UCSD-AML1 (cell line): ENCODE data around the gene MTMR6.
"Not testable (repeated sequence)": the region's sequence is repeated elsewhere in the genome, so short reads cannot be mapped to it uniquely, and the experiment has no call there.

ENCODE experiments used
- DNase-seq: peaks from one replicate; lab custom pipeline; 2025; ENCODE audit not compliant: unreplicated experiment; lab: John Stamatoyannopoulos, UW

The MTMR6 gene

DNA sequence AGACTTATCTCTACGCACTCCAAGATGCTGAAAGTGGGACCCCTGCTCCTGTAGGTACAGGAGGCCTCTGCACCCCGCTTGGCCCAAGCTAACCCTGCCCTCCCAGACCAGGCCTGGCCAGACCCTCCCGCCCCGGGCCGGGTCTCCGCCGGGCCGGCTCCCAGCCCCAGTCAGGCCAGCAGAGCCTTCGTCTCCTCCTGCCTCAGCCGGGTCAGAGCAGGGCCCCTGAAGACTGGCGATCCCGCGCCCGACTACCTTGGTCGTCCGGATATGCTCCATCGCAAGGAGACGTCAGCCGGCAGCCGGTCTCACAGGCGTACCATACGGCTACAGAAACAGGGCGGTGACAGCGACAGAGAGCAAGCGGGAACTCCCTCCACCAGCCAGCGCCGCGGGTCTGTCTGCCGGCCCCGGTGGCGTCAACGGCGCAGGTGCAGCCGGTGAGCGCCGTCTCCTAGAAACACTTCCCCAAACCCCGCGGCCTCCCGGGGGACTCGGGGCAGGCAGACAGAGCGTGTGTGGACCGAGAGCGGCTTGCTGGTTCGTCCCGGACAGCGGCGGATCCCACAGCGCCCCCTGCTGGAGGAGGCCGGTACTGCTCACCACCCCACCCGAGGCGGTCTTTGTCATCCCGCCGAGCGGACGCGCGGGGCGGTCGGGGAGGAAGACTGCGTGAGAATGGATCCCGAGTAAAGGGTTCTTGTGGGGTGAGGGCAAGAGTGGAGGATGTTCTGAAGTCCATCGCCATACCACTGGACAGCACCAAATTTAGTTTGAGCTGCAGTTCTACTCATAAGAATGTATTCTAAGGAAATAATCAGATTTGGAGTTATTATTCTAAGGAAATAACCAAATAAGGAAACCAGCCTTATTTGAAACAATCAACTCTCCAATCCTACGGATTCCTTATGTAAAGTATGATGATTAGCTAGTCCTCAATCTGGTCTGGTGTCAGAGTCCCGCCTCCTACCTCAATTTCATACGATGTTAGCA lies at the start of gene MTMR6:
TSS of gene MTMR6 (minus strand) at position 520 of the 993 bp plus-strand sequence. CDS start at position 279, 241 bp downstream.
- DNase-seq, result peak; percentile 94

- no peak for DNase-seq
Observed at GRCh38 chr13:25335856-25336255, 48.6 kb upstream of the MTMR6 start.

DNA sequence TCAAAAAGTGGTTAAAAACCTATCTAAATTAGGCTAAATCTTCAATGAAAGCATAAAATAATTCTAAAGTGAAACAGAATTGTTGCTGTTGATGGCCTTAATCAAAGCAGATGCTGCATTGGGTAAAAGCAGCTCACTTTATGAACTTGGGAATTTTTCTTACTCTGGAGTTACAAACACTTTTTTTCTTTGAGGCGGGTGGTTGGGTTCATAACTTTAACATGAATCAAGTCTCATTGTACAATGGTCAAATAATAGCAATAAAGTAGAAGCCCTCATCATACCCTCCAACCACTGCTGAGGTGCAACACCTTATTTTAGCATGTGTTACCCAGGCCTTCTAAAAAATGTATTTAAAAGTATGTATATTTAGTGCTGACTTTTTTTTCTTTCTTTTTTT lies 43.3 kb upstream of the MTMR6 start:
- no peak for DNase-seq

GRCh38 chr13:25329706-25330105 lies 42.4 kb upstream of the MTMR6 start:
- no peak for DNase-seq

- no peak for DNase-seq
Observed at GRCh38 chr13:25324100-25324499, 36.8 kb upstream of the MTMR6 start.

DNA sequence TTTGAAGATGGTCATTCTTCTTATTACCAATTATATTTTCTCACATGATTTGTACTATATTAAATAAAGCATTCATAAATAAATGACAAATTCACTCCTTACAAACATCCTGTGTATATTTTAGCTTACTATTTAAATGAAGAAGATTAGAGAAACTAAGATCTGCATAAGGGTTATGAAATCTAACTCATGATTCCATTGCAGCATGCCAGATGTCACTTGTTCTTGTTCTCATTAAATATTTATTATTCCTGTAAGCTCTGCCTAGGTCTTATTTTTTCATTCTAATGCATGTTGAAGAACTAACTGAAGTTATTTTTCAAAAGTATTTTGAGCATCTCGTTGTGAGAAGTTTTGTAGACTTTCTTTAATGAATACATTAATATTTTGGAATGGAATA lies 32.5 kb upstream of the MTMR6 start:
- DNase-seq, result no peak

DNA sequence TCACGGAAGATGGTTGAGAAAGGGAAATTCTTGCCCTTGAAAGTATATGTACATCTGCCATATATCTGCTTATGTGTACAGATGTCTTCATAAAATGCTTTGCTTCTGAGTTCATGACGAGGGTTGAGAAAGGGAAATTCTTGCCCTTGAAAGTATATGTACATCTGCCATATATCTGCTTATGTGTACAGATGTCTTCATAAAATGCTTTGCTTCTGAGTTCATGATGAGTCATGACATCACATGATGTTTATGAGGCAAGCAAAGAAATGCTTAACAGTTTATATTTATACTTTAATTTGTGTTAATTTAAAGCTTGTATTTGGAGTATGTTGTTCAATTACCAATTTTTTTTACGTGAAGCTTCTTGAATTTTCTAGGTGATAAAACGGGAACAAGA lies 31.7 kb upstream of the MTMR6 start:
- DNase-seq, result not testable (repeated sequence)

GRCh38 chr13:25310891-25311290 lies 23.6 kb upstream of the MTMR6 start:
- DNase-seq, result no peak

DNA sequence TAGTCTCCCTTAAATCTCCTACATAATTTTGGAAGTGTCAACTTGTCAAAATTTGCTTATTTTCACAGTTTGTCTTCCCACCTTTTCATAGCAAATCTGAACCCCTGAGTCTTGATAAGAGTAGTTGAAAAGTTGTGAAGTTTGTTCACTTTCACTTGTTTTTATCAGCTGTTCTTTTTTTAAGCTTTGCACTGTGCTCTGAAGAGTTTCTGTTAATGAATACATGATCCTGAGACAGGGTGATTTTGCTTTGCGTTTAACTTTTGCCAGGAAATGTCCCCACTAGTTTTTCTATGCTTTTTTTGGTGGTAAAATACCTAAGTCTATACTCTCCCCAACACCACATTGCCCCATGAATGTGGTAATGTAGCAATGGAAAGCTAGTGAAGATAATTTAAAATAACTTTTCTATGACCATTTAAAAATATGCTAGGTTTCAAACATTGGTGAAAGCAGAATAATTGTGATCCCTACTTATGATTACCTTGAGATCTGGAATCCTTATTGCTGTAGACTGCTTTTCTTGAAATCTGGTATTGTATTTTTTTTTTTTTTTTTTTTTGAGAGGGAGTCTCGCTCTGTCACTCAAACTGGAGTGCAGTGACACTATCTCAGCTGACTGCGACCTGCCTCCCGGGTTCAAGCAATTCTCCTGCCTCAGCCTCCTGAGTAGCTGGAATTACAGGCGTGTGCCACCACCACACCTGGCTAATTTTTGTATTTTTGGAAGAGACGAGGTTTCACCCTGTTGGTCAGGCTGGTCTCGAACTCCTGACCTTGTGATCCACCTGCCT lies 19.6 kb upstream of the MTMR6 start:
- no peak for DNase-seq

- no peak for DNase-seq
Observed at GRCh38 chr13:25302121-25302520, 14.8 kb upstream of the MTMR6 start.

GRCh38 chr13:25301347-25302113 lies 14.2 kb upstream of the MTMR6 start, which contains the start of gene NUP58:
TSS of gene NUP58 (plus strand) at chr13:25301625. CDS start at chr13:25301774, 149 bp downstream.
- peak; percentile 93 for DNase-seq

DNA sequence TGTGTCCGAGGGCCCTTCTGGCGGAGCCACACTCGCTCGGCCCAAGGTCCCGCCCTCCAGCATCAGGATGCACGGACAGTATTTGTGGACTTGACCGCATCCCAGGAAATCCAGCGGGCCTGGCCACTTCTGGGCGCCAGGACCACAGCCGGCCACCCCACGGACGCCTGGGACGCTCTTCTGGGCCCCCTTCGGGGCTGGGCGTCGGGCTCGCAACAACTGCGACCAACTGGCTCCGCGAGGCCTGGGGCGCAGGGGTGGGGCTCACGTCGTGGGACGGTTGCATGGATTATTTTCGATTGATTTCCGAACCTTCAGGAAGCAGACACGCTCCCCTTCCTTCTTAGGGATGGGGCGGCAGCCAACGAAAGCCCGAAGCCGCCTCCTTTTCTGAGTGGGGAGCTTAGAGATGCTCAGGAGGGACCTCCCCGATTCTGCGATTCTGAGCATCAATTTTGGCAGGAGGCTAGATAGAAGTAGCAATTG lies 13.6 kb upstream of the MTMR6 start:
- no peak for DNase-seq

GRCh38 chr13:25295701-25296100 lies 8.4 kb upstream of the MTMR6 start:
- DNase-seq, result no peak

DNA sequence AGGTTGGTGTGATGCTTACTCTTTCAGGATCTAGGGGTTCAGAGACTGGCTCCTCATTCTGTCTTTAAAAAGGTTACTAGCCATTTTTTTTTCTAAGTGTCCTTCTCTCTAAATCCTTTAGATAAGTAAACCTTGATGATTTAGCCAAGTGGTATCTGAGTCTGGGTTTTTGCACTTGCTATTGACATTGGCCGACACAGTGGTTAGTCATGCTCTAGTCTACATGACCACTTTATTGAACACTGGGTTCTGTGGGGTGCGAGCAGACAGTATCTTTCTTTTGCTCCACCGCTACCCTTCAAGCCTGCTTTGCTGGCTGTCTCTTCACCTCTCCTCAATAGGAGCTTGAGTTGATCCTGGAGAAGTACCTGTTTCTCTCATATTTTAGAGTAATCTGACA lies 7.9 kb upstream of the MTMR6 start:
- no peak for DNase-seq

DNA sequence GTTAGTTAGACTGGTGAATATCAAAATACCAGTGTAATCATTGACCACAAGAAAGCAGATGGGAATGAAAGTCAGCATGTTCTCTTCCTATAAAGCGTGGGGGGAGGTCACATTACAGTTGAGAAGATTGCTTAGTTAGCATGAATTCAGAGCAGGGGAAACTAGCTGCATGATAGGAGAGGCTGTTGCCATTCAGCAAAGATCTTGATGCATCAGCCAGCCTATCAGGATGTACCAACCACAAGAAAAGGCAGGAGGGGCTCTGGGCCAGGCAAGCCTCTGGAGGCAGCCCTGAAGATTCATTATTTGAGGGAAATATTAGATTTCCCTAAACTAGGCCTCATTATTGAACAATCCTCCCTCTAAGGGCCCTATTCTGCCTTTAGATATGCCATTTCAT lies 5.0 kb upstream of the MTMR6 start:
- no peak for DNase-seq

GRCh38 chr13:25291691-25292090 lies 4.4 kb upstream of the MTMR6 start:
- DNase-seq, result no peak

DNA sequence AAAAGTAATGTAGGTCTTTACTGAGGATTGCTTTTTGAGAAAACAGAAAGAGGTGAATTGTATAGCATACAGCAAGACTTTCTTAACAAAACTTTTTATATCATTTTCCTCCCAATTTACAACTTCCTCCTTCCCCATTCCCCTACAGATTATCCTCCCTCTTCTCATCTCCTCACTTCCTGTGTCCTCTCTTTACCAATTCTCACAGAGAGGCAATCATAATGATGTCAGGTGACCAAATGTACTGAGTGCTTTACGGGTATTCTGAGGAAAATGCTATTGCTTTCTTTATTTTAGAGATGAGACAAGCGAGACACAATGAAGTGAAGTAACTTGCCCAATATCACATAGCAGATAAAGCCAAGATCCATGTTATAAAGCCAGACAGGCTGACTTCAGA lies 1.7 kb upstream of the MTMR6 start:
- DNase-seq, result no peak

DNA sequence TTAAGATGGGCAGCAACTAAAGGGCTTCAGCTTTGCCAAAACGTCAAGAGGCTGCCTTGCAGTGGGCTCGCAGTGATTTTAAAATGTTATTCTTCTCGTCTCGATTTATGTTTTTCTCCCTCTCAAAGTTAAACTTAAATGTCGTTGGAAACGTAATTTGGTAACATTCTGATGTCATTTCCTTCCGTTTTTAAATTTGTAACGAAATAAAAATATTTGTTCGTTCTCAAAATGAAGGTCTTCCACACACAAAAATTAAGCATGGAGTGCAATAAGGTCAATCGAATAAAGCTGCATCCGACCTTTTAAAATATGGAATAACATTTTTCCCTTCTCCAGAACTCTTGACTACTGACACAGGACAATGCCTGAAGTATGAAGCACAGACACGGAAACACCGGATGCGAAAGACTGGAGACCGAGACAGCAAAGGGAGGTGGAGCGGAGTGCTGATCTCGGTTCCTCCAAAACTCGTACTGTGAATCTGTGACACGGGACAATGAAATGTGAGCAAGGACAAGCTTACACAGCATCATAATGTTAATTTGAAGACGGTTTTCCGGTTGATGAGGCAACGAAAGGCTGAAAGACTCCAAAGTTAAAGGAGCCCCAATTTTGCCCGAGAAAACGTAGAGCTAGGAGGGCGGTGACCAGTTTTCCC lies 850 bp downstream of the MTMR6 start:
- peak; percentile 19 for DNase-seq

- DNase-seq, result no peak
Observed at GRCh38 chr13:25281935-25282332, 5.4 kb downstream of the MTMR6 start.

DNA sequence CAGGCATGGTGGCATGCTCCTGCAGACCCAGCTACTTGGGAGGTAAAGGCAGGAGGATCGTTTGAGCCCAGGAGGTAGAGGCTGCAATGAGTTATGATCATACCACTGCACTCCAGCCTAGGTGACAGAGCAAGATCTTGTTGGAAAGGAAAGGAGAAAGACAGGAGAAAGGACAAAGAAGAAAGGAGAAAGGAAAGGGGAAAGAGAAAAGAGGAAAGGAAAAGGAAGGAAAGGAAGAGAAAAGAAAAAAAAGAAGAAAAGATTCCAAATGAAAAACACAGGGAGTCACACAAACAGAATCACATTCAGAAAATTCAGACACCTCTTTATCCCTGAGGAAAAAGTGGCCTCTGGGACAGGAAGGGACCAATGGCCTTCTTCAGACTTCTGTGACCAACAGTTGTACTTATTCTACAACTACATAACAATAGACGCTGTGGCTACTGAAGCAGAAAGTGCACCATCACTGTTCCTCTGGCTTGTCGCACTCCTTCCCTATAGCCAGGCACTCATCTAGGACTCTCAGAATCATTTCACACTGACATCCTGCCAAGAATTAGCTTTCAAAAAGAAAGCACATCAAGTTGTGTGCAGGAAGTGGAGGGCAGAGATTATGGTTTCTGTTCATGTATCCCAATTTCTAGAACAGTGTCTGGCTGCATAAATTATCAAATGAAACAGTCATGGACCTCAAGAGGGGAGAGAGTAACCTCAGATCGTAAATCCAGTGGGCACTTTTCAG lies 5.9 kb downstream of the MTMR6 start:
- DNase-seq, result no peak
